GM12872 (cell line): ENCODE results near the gene DNPH1.

ENCODE experiments used
- CTCF ChIP-seq: IDR thresholded peaks from 3 replicates; pipeline ENCODE4 v1.5.1; 2011; ENCODE audit warnings: low read depth, mild to moderate bottlenecking, low read length, moderate library complexity; ENCODE audit not compliant: insufficient read depth

The DNPH1 gene

DNA sequence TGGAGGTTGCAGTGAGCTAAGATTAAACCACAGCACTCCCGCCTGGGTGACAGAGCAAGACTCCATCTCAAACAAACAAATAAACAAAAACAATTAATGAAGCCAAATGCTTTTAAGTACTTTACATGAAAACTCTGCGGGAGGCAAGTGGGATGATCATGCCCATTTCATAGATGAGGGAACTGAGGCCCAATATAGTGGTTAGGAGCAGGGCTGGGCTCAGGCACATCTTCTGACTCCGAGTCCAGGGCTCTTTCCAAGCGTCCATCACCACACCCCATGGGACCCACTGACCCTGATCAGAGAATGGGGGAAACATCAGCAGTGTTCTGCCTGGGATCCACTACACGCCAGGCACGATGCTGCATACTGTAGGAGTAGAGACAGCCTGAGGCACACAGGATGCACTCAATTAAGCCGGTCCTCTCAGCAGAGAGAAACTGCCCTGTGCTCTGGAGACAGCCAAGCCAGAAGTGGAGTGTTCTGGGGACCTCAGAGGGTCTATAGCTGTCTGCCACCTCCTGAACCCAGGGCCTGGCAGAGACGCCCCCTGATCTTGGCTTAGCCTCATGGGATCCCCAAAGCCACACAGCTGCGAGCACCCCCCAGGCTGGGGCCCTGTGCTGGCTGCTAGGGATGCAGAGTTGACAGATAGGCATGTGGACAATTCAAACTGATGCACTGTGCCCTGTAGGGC, 27.5 kb upstream of the DNPH1 start:
- TF ChIP-seq CTCF: no peak

GRCh38 chr6:43255408-43256054, 26.2 kb upstream of the DNPH1 start:
- TF ChIP-seq CTCF: no peak

DNA sequence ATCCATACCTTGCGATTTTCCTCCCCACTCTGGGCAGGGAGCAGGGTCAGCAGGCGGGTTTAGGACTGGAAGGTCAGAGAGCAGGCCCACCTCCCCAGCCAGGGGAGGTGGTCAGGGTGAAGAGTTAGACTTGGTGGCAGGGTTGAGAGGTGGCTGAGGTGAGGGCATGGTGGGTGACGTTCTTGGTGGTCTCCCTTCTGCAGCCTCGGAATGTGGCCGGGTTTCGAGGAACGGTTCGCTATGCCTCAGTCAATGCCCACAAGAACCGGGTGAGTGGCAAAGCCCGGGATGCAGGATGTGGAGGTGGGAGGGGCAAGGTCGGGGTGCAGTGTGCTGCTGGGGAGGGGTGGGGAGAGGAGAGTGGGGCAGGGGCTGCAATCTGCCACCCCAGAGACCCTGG, 25.6 kb upstream of the DNPH1 start:
- TF ChIP-seq CTCF: no peak

GRCh38 chr6:43254138-43254817, 25.0 kb upstream of the DNPH1 start:
- no peak for TF ChIP-seq CTCF

GRCh38 chr6:43253401-43253800, 24.1 kb upstream of the DNPH1 start:
- TF ChIP-seq CTCF: no peak

- TF ChIP-seq CTCF: no peak
Measured at GRCh38 chr6:43250992-43251373, 21.7 kb upstream of the DNPH1 start.

DNA sequence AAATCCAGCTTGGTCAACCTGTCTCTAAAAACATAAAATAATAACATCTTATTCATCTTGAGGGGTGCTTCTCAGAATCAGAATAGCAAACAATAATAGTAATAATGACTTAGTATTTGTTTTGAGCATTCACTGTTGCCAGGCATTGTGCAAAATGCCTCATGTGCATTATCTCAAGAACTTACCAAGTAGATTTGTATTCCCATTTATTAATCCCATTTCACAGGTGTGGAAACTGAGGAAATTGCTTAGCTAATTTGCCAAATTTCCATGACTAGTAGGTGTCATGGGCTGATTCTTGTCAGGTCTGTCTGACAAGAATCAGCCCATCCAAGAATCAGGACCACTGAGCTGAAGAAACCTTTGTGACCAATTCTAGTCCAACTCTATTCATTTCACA, 19.5 kb upstream of the DNPH1 start:
- no peak for TF ChIP-seq CTCF
